Esophagus squamous epithelium (tissue), 5 donors: ENCODE data around the gene RABGAP1. TPM values are rescaled to one million over a fixed set of nuclear protein-coding genes. Genes with fewer than 3 reads are reported as not detected.

Source experiments
- DNase-seq: peaks from one replicate; lab custom pipeline; 2025; lab: John Stamatoyannopoulos, UW
- H3K27ac ChIP-seq, 4 donors: fragments of 200-600 bp; sonication (generic); one replicate each; pipeline ENCODE4 v1.5.1; 2016 to 2019; ENCODE audit warnings: mild to moderate bottlenecking in 1 of 4
- H3K27me3 ChIP-seq, 4 donors: fragments of 200-600 bp; sonication (generic); 1 replicate in 3 of 4; 2 replicates in 1 of 4; pipeline versions ENCODE4 v1.5.1 to v1.6.0; 2017 to 2021; ENCODE audit warnings: antibody characterized with exemption in 1 of 4
- H3K36me3 ChIP-seq, 3 donors: fragments of 200-600 bp; sonication (generic); one replicate each; pipeline ENCODE4 v1.5.1; 2016 to 2019
- H3K4me1 ChIP-seq, 3 donors: fragments of 200-600 bp; sonication (generic); one replicate each; pipeline ENCODE4 v1.5.1; 2017 to 2019
- H3K4me3 ChIP-seq, 4 donors: fragments of 200-600 bp; sonication (generic); 1 replicate in 3 of 4; 2 replicates in 1 of 4; pipeline ENCODE4 v1.5.1; 2016 to 2019; ENCODE audit warnings: mild to moderate bottlenecking in 2 of 4, moderate library complexity in 1 of 4
- H3K9me3 ChIP-seq, 3 donors: fragments of 200-600 bp; sonication (generic); one replicate each; pipeline ENCODE4 v1.5.1; 2016 to 2019
- CTCF ChIP-seq, 6 experiments: fragments of 450-650 bp in 4 of 6; fragments of 200-600 bp in 2 of 6; sonication (generic) in 2 of 6; IDR thresholded peaks; one replicate each; pipeline ENCODE4 v1.5.1; 2016 to 2019; ENCODE audit warnings: antibody characterized with exemption in 6 of 6, mild to moderate bottlenecking in 4 of 6, moderate library complexity in 4 of 6
- POLR2A ChIP-seq, 4 donors: fragments of 450-650 bp; IDR thresholded peaks; one replicate each; pipeline ENCODE4 v1.6.1; 2017; ENCODE audit warnings: antibody characterized with exemption in 4 of 4, mild to moderate bottlenecking in 4 of 4, moderate library complexity in 3 of 4
- WGBS, 2 donors: methylation state at CpG; one replicate each; pipeline ENCODE4 v1.1.5; 2018; 5-methylcytosine and 5-hydroxymethylcytosine counted together
- intact Hi-C: fragments of 100-400 bp; cut with DNase I; formaldehyde crosslinking; loops from one replicate; pipeline ENCODE4 v1.15.0; 2022
- total RNA-seq, 4 donors: library from RNA; depleted of rRNA; stranded (reverse); fragments of >200 nt; gene quantifications; one replicate each; pipeline ENCODE4 v1.1.0, GENCODE V29; 2016
- donor health status: DM: yes; HTN: yes; CAD: no.

The RABGAP1 gene
- total RNA-seq, 4 donors from 2014 or later = 28.4 to 57.4 (median 33.6) TPM

DNA sequence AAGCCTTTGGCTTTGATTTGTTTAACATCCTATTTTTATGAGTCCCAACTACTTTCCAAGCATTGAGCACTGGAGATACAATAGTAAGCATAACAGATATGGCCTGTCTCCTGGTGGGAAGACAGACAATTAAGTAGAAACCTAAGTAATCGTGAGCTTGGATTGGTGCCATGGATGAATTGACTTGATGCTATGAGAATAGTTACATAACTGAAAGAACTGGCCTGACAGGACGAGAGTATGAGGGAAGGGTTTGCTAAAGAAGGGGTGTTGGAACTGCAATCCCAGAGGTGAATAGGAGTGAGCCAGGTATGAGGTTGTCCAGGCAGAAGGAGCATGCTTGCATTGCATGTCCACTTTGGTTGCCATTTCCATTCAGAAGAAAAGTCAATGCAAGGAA, 145.1 kb downstream of the RABGAP1 start:
- no peaks in the 10 kb centered on the region for H3K27me3 ChIP-seq
- H3K9me3 ChIP-seq = no peaks in the 10 kb centered on the region
- no peak overlapping the region for H3K4me3 ChIP-seq
- WGBS, 2 donors = 20 to 42% methylated on average over 2 of the region's 2 CpGs
- H3K4me1 ChIP-seq = peaks cover 0 to 10% (median 0%) of the 10 kb centered on the region in 3 donors
- DNase-seq = no peak
- peaks cover 3 to 97% (median 7%) of the 10 kb centered on the region in 3 donors for H3K36me3 ChIP-seq
- no peak overlapping the region for H3K27ac ChIP-seq
- intact Hi-C loops = no loop called here
- TF ChIP-seq POLR2A (IDR thresholded peaks at IDR 0.05) (no peak), CTCF (IDR thresholded peaks at IDR 0.05) (no peak)

GRCh38 chr9:123087359-123087888, 146.6 kb downstream of the RABGAP1 start:
- Histone ChIP-seq H3K27me3 (no peaks in the 10 kb centered on the region), H3K27ac (no peak overlapping the region), H3K9me3 (no peaks in the 10 kb centered on the region), H3K4me3 (no peak overlapping the region), H3K36me3 (peaks cover 3 to 98% (median 7%) of the 10 kb centered on the region in 3 donors), H3K4me1 (peaks cover 0 to 18% (median 0%) of the 10 kb centered on the region in 3 donors)
- no peak for DNase-seq
- intact Hi-C loops = no loop called here
- 91 to 98% methylated on average over 4 of the region's 4 CpGs for WGBS, 2 donors
- TF ChIP-seq POLR2A (IDR thresholded peaks at IDR 0.05) (no peak), CTCF (IDR thresholded peaks at IDR 0.05) (no peak)

DNA sequence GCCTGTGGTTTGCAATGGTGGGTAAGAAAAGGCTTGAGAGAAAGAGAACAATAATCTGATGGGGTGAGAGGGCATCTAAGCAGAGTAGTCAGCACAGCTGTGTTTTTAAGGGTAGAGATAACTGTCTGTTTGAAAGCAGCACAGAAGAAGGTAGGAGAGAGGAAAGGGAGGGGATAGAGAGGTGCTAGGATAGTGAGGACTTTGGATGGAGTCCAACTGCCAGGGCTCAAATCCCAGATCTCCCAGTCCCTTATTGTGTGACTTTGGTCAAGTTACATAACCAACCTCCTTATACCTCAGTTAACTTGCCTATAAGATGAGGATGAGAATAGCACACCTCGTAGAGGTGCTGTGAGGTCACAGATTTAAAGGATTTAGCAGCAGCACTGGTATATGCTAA, 148.2 kb downstream of the RABGAP1 start:
- TF ChIP-seq POLR2A (IDR thresholded peaks at IDR 0.05) (no peak), CTCF (IDR thresholded peaks at IDR 0.05) (no peak)
- WGBS, 2 donors = 73 to 76% methylated on average over 1 of the region's 1 CpG
- Histone ChIP-seq H3K36me3 (peaks cover 4 to 99% (median 7%) of the 10 kb centered on the region in 3 donors), H3K4me1 (peaks cover 0 to 23% (median 0%) of the 10 kb centered on the region in 3 donors), H3K27ac (no peak overlapping the region), H3K27me3 (no peaks in the 10 kb centered on the region), H3K4me3 (no peak overlapping the region), H3K9me3 (no peaks in the 10 kb centered on the region)
- intact Hi-C loops = no loop called here
- no peak for DNase-seq

- whole genome bisulfite sequencing, 2 donors = 96% methylated on average over 5 of the region's 5 CpGs
- H3K27me3 ChIP-seq = no peaks in the 10 kb centered on the region
- H3K36me3 ChIP-seq = peaks cover 4 to 98% (median 4%) of the 10 kb centered on the region in 3 donors
- intact Hi-C loops = no loop called here
- peaks cover 0 to 23% (median 0%) of the 10 kb centered on the region in 3 donors for H3K4me1 ChIP-seq
- H3K27ac ChIP-seq = no peak overlapping the region
- no peak overlapping the region for H3K4me3 ChIP-seq
- TF ChIP-seq POLR2A (IDR thresholded peaks at IDR 0.05) (no peak), CTCF (IDR thresholded peaks at IDR 0.05) (no peak)
- no peak for DNase-seq
- no peaks in the 10 kb centered on the region for H3K9me3 ChIP-seq
Measured at GRCh38 chr9:123089790-123090189, 149.0 kb downstream of the RABGAP1 start.

DNA sequence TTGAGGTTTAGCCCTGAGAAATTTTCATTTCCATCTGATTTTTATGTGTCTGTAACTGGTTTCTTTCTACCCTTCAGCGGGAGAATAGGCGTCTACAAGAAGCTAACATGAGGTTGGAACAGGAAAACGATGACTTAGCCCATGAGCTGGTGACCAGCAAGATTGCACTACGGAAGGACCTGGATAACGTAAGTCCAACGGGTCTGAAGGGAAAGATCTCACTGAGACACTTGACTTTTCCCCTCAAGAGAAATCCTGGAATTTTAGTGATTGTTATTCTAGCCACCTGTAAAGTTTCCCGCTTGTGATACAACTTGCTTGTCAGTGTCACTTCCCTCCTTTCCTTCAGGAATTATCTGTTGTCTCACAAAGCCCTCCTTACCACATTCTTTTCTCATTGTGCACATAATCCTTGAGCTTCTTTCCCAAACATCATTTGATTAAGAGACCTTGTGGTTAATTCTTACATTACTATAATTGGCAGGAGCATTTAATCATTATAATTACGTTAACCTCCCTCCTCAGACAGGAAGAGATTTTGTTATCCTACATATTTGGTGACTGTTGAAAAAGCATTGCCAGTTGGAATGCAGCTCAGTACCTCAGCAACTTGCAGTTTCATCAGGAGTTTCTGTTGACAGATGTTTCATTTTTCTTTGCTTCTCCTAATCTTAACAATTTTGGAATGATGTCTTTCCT, 149.5 kb downstream of the RABGAP1 start:
- intact Hi-C loops = no loop called here
- Histone ChIP-seq H3K36me3 (peaks cover 0 to 98% (median 4%) of the 10 kb centered on the region in 3 donors), H3K27me3 (no peaks in the 10 kb centered on the region), H3K4me3 (no peak overlapping the region), H3K4me1 (peaks cover 0 to 23% (median 0%) of the 10 kb centered on the region in 3 donors), H3K9me3 (no peaks in the 10 kb centered on the region), H3K27ac (no peak overlapping the region)
- 80 to 84% methylated on average over 8 of the region's 8 CpGs for WGBS, 2 donors
- TF ChIP-seq POLR2A (IDR thresholded peaks at IDR 0.05) (no peak), CTCF (IDR thresholded peaks at IDR 0.05) (no peak)
- no peak for DNase-seq
